Effector memory CD4-positive, alpha-beta T cell (primary cell): Measurements from ENCODE around the gene AXL.
"Not testable (repeated sequence)": the region's sequence is repeated elsewhere in the genome, so short reads cannot be mapped to it uniquely, and the experiment has no call there.

Experiments used
- DNase-seq, 3 donors: peaks; one replicate each; pipeline ENCODE4 v3.0.0-alpha.2; 2020
- H3K27ac ChIP-seq: 2 replicates; pipeline ENCODE4 v1.7.0; 2013; ENCODE audit warnings: mild to moderate bottlenecking, low read length, moderate library complexity; ENCODE audit not compliant: insufficient read depth, poor library complexity, severe bottlenecking
- H3K27me3 ChIP-seq: replicated peaks from 2 replicates; pipeline ENCODE4 v1.7.0; 2013; ENCODE audit warnings: mild to moderate bottlenecking, low read length; ENCODE audit not compliant: insufficient read depth, control insufficient read depth, poor library complexity, severe bottlenecking
- H3K36me3 ChIP-seq: 2 replicates; pipeline ENCODE4 v1.7.0; 2013; ENCODE audit warnings: mild to moderate bottlenecking, low read length, moderate library complexity; ENCODE audit not compliant: control insufficient read depth, insufficient read depth
- H3K4me1 ChIP-seq: 2 replicates; pipeline ENCODE4 v1.7.0; 2013; ENCODE audit warnings: low read length, mild to moderate bottlenecking; ENCODE audit not compliant: control insufficient read depth, insufficient read depth, poor library complexity, severe bottlenecking
- H3K4me3 ChIP-seq: 2 replicates; pipeline ENCODE4 v1.7.0; 2013; ENCODE audit warnings: low read length, low read depth, mild to moderate bottlenecking; ENCODE audit not compliant: insufficient read depth, poor library complexity, severe bottlenecking
- H3K9me3 ChIP-seq: 2 replicates; pipeline ENCODE4 v1.7.0; 2013; ENCODE audit warnings: mild to moderate bottlenecking, low read length, moderate library complexity; ENCODE audit not compliant: control insufficient read depth

AXL gene

DNA sequence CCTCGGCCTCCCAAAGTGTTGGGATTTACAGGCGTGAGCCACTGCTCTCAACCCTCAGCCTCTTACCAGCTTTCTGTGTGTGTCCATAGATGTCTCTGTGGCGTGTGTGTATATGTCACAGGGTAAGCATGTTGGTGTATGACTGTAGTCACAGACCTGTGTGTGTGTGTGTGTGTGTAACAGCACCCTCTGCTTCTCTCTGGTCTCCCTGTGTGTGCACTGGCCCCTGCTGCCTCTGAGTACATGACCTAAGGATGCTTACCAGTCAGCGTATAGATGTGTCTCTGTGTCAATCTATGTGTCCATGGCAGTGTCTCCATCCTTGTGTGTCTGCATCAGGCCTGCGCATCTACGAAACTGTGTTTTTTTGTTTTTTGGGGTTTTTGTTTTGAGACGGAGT lies 5.6 kb downstream of the AXL start:
- DNase-seq = no peak
- Histone ChIP-seq H3K27ac (no peak overlapping the region), H3K36me3 (no peaks in the 10 kb centered on the region), H3K4me3 (no peak overlapping the region), H3K9me3 (no peaks in the 10 kb centered on the region), H3K4me1 (peaks cover 6% of the 10 kb centered on the region), H3K27me3 (no peaks in the 10 kb centered on the region)

DNA sequence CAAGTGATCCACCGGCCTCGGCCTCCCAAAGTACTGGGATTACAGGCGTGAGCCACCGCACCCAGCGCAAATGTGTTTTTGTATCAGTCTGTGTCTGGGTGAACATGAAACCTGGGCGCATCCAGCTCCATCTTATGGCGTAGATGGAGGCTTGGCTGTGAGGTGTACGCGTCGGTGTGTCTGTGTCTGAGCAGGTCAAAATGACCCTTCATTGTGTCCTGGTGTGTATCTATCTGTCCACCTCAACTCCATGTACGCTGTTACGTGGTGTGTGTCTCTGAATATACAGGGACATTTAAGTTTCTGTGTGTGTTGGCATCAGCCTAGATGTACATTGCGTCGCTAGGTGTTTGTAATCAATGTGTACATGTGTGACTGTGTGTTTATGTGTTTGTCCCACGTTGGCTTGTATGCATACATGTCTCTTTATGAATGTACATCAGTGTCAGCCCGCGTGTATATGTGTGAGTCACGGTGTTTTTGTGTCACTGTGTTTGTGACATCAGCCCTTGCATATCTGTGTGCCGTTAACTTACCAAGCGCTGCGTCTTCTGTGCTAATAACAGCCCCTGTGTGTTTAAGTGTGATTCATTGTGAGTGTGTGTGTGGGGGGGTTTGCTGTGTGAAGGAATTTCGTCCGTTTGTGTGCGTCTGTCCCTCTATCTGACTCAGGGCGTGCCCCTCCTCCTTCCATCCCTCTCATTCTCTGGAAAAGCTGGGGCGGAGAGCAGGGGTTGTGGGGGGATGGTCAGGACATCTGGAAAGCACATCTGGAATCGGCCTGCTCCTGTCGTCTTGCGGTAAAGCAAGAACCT lies 6.4 kb downstream of the AXL start:
- DNase-seq = peak in 1 of 3 donors; percentile 11
- Histone ChIP-seq H3K36me3 (no peaks in the 10 kb centered on the region), H3K9me3 (no peaks in the 10 kb centered on the region), H3K27ac (no peak overlapping the region), H3K4me3 (peak overlapping the region; percentile 55), H3K4me1 (peaks cover 6% of the 10 kb centered on the region), H3K27me3 (no peaks in the 10 kb centered on the region)

DNA sequence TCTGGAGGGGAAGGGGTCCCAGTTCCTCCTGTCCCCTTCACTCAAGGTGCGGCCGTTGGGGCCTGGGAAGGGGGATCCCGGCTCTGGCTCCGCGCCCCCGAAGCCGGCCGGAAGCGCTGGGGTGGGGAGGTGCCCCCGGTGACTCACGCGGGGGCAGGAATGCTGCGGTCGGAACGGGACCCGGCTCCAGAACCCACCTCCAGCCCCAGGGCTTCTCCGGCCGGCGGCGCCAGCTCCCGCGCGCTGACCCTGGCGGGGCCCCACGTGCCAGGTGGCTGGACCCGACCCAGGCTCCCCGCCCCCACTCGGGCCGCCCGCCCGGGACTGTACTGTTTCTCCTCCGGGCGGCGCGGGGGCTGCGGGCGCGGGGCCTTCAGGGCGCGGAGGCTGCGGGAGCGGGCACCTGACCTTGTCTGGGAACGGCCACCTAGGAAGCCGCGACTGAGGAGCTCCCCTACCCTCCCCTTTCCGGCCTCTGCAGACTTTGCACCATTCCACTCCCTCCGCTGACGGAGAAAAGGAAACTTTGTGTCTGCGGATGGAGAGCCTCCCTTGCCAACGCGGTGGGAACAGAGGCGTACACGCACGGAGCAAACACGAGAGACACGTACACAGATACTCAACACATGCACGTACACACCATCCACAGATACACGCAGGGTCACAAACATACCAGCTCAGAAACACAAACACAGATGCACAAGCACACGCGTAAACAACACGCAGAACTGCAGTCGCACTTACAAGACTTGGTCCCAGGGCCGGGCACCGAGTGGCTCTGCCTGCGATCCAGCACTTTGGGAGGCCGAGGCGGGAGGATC lies 7.2 kb downstream of the AXL start:
- Histone ChIP-seq H3K27ac (no peak overlapping the region), H3K4me3 (peak overlapping the region; percentile 55), H3K36me3 (no peaks in the 10 kb centered on the region), H3K4me1 (peaks cover 6% of the 10 kb centered on the region), H3K9me3 (no peaks in the 10 kb centered on the region), H3K27me3 (no peaks in the 10 kb centered on the region)
- peak in 2 of 3 donors; percentile 11 to 13 for DNase-seq

DNA sequence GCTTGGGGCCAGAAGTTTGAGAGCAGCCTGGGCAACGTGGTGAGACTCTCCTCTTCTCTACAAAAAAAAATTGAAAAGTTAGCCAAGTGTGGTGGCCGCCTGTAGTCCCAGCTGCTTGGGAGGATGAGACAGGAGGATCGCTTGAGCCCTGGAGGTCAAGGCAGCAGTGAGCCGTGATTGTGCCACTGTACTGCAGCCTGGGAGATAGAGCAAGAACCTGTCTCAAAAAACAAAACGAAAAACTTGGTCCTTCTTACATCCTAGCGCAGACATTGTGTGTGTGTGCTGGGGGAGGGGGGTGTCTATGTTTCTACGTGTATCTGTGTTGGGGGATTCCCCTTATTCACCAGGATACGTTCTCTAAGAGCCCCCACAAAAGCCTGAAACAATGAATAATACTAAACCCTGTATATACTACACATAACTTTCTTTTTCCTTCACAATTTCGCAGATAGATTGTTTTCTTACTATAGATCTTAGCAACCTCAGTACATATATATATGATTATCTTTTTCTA lies 7.9 kb downstream of the AXL start:
- DNase-seq = no peak
- Histone ChIP-seq H3K4me3 (peak overlapping the region; percentile 55), H3K36me3 (no peaks in the 10 kb centered on the region), H3K27ac (no peak overlapping the region), H3K9me3 (no peaks in the 10 kb centered on the region), H3K27me3 (no peaks in the 10 kb centered on the region), H3K4me1 (peaks cover 6% of the 10 kb centered on the region)

DNA sequence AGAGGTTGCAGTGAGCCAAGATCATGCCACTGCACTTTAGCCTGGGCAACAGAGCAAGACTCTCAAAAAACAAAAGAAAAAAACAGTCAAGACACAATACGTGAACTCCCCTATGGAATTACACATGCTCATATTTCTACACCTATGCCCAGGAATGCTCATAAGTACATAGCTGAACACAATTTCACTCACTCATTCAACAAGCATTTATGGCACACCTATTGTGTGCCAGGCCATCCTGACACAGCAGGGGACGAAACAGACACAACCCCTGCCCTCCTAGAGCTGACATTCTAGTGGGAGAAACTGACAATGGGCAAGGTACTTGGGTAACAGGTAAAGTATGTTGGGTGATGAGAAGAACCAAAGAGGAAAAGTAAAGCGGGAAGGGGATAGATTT lies 9.5 kb downstream of the AXL start:
- Histone ChIP-seq H3K27me3 (no peaks in the 10 kb centered on the region), H3K36me3 (no peaks in the 10 kb centered on the region), H3K9me3 (no peaks in the 10 kb centered on the region), H3K4me1 (peaks cover 6% of the 10 kb centered on the region), H3K27ac (no peak overlapping the region), H3K4me3 (no peak overlapping the region)
- DNase-seq = no peak

DNA sequence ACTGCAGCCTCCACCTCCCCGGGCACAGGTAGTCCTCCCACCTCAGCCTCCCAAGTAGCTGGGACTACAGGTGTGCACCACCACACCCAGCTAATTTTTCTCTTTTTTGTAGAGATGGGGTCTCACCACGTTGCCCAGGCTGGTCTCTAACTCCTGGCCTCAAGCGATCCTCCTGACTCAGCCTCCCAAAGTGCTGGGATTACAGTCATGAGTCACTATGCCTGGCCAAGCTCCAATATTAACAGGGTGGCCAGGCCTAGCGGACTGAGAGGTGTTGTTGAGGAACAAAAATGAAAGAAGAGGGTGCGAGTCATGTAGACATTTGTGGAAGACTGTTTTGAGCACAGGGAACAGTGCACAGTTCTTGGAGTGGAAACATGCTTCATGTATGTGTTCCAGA lies 10.3 kb downstream of the AXL start:
- not testable (repeated sequence) for H3K27ac ChIP-seq, H3K4me1 ChIP-seq, H3K27me3 ChIP-seq, H3K9me3 ChIP-seq, H3K36me3 ChIP-seq, DNase-seq, H3K4me3 ChIP-seq

DNA sequence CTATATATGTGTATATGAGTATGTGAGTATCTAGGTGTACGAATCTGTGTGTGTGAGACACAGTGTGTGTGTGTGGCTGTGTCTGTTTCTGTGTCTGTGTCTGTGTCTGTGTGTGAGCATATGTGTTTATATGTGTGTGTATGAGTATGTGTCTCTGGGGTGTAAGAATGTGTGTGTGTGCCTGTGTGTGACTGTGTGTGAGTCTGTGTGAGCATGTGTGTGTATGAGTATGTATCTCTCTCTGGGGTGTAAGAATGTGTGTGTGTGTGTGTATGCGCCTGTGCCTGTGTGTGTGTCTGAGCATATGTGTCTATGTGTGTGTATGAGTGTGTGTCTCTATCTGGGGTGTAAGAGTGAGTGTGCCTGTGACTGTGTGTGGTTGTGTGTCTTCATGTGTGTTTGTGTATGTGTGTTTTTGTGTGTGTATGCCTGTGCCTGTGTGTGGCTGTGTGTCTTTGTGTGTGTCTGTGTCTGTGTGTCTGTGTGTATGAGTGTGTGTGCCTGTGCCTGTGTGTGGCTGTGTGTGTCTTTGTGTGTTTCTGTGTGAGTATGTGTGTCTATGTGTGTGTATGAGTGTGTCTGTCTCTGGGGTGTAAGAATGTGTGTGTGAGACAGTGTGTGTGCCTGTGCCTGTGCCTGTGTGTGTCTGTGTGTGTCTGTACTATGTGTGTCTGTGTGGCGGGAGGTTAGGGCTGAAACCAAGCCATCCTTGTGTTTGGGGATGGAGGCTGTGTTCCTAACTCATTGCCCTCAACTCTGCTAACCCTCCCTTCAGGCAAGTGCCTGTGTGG lies 11.2 kb downstream of the AXL start:
- no peak overlapping the region for H3K4me3 ChIP-seq
- H3K27me3 ChIP-seq = no peaks in the 10 kb centered on the region
- peaks cover 6% of the 10 kb centered on the region for H3K4me1 ChIP-seq
- no peak overlapping the region for H3K27ac ChIP-seq
- H3K36me3 ChIP-seq = no peaks in the 10 kb centered on the region
- H3K9me3 ChIP-seq = no peaks in the 10 kb centered on the region
- no peak for DNase-seq

DNA sequence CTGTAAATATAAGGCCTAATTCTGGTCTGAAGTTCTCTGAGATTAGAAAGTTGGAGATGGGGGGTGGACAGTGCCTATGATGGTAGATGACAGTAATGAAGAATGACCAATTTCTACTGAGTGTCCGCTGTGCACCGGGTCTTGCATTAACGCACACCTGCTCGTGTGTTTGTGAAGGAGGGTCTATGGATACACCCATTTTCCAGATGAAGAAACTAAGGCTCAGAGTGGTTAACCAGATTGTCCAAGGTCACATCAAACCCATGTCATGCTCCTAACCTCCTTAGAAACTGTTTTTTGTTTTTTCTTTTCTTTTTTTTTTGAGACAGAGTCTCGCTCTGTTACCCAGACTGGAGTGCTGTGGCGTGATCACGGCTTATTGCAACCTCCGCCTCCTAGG lies 13.7 kb downstream of the AXL start:
- Histone ChIP-seq H3K27me3 (no peaks in the 10 kb centered on the region), H3K36me3 (no peaks in the 10 kb centered on the region), H3K9me3 (no peaks in the 10 kb centered on the region), H3K4me1 (no peaks in the 10 kb centered on the region), H3K27ac (no peak overlapping the region), H3K4me3 (no peak overlapping the region)
- DNase-seq = no peak

DNA sequence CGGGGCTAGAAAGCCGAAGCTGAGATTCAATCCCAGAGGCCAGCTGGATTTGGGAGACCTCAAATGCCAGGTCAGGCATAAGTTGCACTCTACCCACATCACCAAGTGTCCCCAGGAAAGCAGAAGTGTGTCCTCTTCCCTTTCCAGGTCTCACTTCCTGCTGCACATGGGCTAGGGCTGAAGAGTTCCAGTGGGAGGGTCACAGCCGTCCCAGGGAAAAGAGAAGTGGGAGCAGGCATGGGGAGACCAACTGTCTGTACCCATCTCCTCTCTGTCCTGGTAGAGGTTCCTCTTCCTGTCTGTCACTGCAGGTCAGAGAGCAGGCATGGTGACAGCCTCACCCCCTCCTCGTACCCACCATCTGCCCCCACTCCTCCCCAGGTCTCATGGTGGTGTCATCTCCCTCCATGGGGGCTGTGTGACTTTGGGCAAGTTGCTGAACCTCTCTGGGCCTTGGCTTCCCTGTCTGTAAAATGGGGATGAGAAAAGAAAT lies 14.8 kb downstream of the AXL start:
- H3K27ac ChIP-seq = no peak overlapping the region
- no peaks in the 10 kb centered on the region for H3K27me3 ChIP-seq
- DNase-seq = no peak
- H3K4me1 ChIP-seq = no peaks in the 10 kb centered on the region
- no peak overlapping the region for H3K4me3 ChIP-seq
- no peaks in the 10 kb centered on the region for H3K9me3 ChIP-seq
- no peaks in the 10 kb centered on the region for H3K36me3 ChIP-seq
